B cell (primary cell): Measurements from ENCODE around the gene PALB2. TPM values are rescaled to one million over a fixed set of nuclear protein-coding genes. Genes with fewer than 3 reads are reported as not detected.

Experiments used
- ATAC-seq: fragments of 200-7000 bp; cut with Tn5 transposase; one replicate; pipeline ENCODE4 v1.10.0; 2021; ENCODE audit warnings: low read depth, mild to moderate bottlenecking, moderate number of reproducible peaks, moderate library complexity
- CTCF ChIA-PET: fragments of 350-600 bp; sonication (Branson Sonifier 250); formaldehyde crosslinking; loops from one replicate; lab custom pipeline; 2021; ENCODE audit warnings: antibody characterized with exemption, inconsistent platforms; lab: Charles Lee
- POLR2A ChIA-PET: fragments of 350-600 bp; sonication (Branson Sonifier 250); formaldehyde crosslinking; loops from one replicate; lab custom pipeline; 2021; ENCODE audit warnings: antibody characterized with exemption; lab: Charles Lee
- DNase-seq: peaks from one replicate; pipeline ENCODE4 v3.0.0; 2013
- H2AFZ ChIP-seq: 2 replicates; pipeline ENCODE4 v1.6.1; 2012; ENCODE audit warnings: mild to moderate bottlenecking, low read depth, low read length; ENCODE audit not compliant: insufficient read depth, poor library complexity, severe bottlenecking
- H3K27ac ChIP-seq, 2 donors: 1 replicate in 1 of 2; 2 replicates in 1 of 2; pipeline ENCODE4 v1.5.1; 2012 to 2013; ENCODE audit warnings: low read length in 2 of 2, mild to moderate bottlenecking in 2 of 2, moderate library complexity in 1 of 2
- H3K27me3 ChIP-seq, 4 experiments: fragments of 200-600 bp in 1 of 4; sonication (generic) in 1 of 4; replicated peaks in 1 of 4; 1 replicate in 2 of 4; 2 replicates in 2 of 4; pipeline versions ENCODE4 v1.6.1 to v1.7.0; 2013 to 2016; ENCODE audit warnings: low read length in 3 of 4, mild to moderate bottlenecking in 2 of 4, mixed read lengths in 1 of 4, moderate library complexity in 1 of 4; ENCODE audit not compliant: insufficient read depth in 4 of 4, control insufficient read depth in 3 of 4; ENCODE audit errors: control extremely low read depth in 1 of 4
- H3K36me3 ChIP-seq, 2 experiments: replicated peaks in 1 of 2; 1 replicate in 1 of 2; 2 replicates in 1 of 2; pipeline versions ENCODE4 v1.6.1 to v1.7.1; 2013; ENCODE audit warnings: low read length in 1 of 2; ENCODE audit not compliant: insufficient read depth in 2 of 2, control insufficient read depth in 1 of 2; ENCODE audit errors: control extremely low read depth in 1 of 2, extremely low read depth in 1 of 2
- H3K4me1 ChIP-seq, 2 donors: fragments of 200-600 bp in 1 of 2; sonication (generic) in 1 of 2; 1 replicate in 1 of 2; 2 replicates in 1 of 2; pipeline versions ENCODE4 v1.5.1 to v1.6.1; 2013 to 2017; ENCODE audit warnings: low read length in 2 of 2; ENCODE audit not compliant: control insufficient read depth in 2 of 2, insufficient read depth in 2 of 2
- H3K4me2 ChIP-seq: replicated peaks from 2 replicates; pipeline ENCODE3; 2012; ENCODE audit warnings: mild to moderate bottlenecking, low read depth, low read length; ENCODE audit not compliant: poor library complexity, severe bottlenecking
- H3K4me3 ChIP-seq, 5 experiments: fragments of 200-600 bp in 1 of 5; sonication (generic) in 1 of 5; 1 replicate in 3 of 5; 2 replicates in 2 of 5; pipeline versions ENCODE4 v1.5.1 to v1.7.0; 2011 to 2016; ENCODE audit warnings: low read length in 4 of 5, mild to moderate bottlenecking in 4 of 5, low read depth in 2 of 5, control low read depth in 1 of 5, moderate library complexity in 1 of 5; ENCODE audit not compliant: insufficient read depth in 1 of 5; ENCODE audit errors: control extremely low read depth in 1 of 5, extremely low read depth in 1 of 5
- H3K79me2 ChIP-seq: fragments of 200-600 bp; sonication (generic); one replicate; pipeline ENCODE4 v1.6.0; 2016; ENCODE audit warnings: low read length; ENCODE audit not compliant: control insufficient read depth, insufficient read depth
- H3K9ac ChIP-seq: fragments of 200-600 bp; sonication (generic); 2 replicates; pipeline ENCODE4 v1.6.1; 2017; ENCODE audit warnings: mild to moderate bottlenecking, low read length, moderate library complexity
- H3K9me3 ChIP-seq, 3 donors: one replicate each; pipeline versions ENCODE4 v1.6.1 to v1.7.1; 2013; ENCODE audit warnings: low read length in 2 of 3; ENCODE audit not compliant: control insufficient read depth in 2 of 3, insufficient read depth in 1 of 3; ENCODE audit errors: control extremely low read depth in 1 of 3
- H4K20me1 ChIP-seq: 2 replicates; pipeline ENCODE4 v1.6.0; 2012; ENCODE audit warnings: mild to moderate bottlenecking, low read length; ENCODE audit not compliant: insufficient read depth, control insufficient read depth, poor library complexity, severe bottlenecking
- H3K27ac Mint-ChIP-seq: one replicate; pipeline ENCODE4 v1.8.0; 2021; ENCODE audit warnings: mixed read lengths
- H3K27me3 Mint-ChIP-seq: one replicate; pipeline ENCODE4 v1.8.0; 2021; ENCODE audit warnings: mixed read lengths
- H3K4me1 Mint-ChIP-seq: one replicate; pipeline ENCODE4 v1.8.0; 2021; ENCODE audit warnings: mixed read lengths
- H3K4me3 Mint-ChIP-seq: one replicate; pipeline ENCODE4 v1.8.0; 2021; ENCODE audit warnings: mixed read lengths
- H3K9me3 Mint-ChIP-seq: one replicate; pipeline ENCODE4 v1.8.0; 2022; ENCODE audit warnings: mixed read lengths; ENCODE audit not compliant: insufficient read depth
- CTCF ChIP-seq: fragments of 200-600 bp; IDR thresholded peaks from one replicate; pipeline ENCODE4 v1.8.0; 2022; ENCODE audit warnings: antibody characterized with exemption, mild to moderate bottlenecking
- EZH2 ChIP-seq: IDR thresholded peaks from 2 replicates; pipeline ENCODE4 v1.6.1; 2012; ENCODE audit warnings: borderline replicate concordance, low read depth, mild to moderate bottlenecking, moderate library complexity, low read length; ENCODE audit not compliant: insufficient read depth, poor library complexity, severe bottlenecking
- WGBS: methylation state at CpG from one replicate; pipeline ENCODE4 v1.1.5; 2013; ENCODE audit warnings: missing lambda C conversion rate; ENCODE audit not compliant: insufficient coverage; 5-methylcytosine and 5-hydroxymethylcytosine counted together
- intact Hi-C: fragments of 100-400 bp; cut with micrococcal nuclease; formaldehyde crosslinking; loops from one replicate; pipeline ENCODE4 v1.10.0; 2022
- polyA plus RNA-seq: library from polyadenylated mRNA; depleted of rRNA; stranded (reverse); fragments of >200 nt; gene quantifications from 2 replicates; pipeline ENCODE4 v1.2.3, GENCODE V29; 2012
- total RNA-seq, 2 donors: library from RNA; stranded (reverse); fragments of 120-200 nt in 1 of 2; gene quantifications; 1 replicate in 1 of 2; 2 replicates in 1 of 2; pipeline versions ENCODE4 v1.2.3 to v1.2.4, GENCODE V29; 2013 to 2022

PALB2 gene
- total and polyA plus RNA-seq, 2 donors (not counting 1 experiment from before 2014, with no cell fraction given): 3.6 to 16.3 TPM

- Histone ChIP-seq H3K4me1 (no peaks in the 10 kb centered on the region), H3K79me2 (no peaks in the 10 kb centered on the region), H3K27ac (no peak overlapping the region), H3K4me3 (no peak overlapping the region), H3K9ac (no peak overlapping the region), H2AFZ (no peak overlapping the region), H3K36me3 (peaks cover 2 to 27% of the 10 kb centered on the region in 2 experiments), H4K20me1 (no peaks in the 10 kb centered on the region), H3K27me3 (no peaks in the 10 kb centered on the region), H3K9me3 (no peaks in the 10 kb centered on the region), H3K4me2 (no peak overlapping the region)
- WGBS: no CpG with 5 or more reads among the region's 4 CpGs
- H3K4me1 Mint-ChIP-seq: no peaks in the 10 kb centered on the region
- no peak overlapping the region for H3K4me3 Mint-ChIP-seq
- DNase-seq: no peak
- TF ChIP-seq CTCF (no peak), EZH2 (no peak)
- intact Hi-C loops: no loop called here
- no peak overlapping the region for H3K27ac Mint-ChIP-seq
- POLR2A ChIA-PET: no interaction called here
- no peak for ATAC-seq
- H3K9me3 Mint-ChIP-seq: no peaks in the 10 kb centered on the region
- H3K27me3 Mint-ChIP-seq: no peaks in the 10 kb centered on the region
- CTCF ChIA-PET: no interaction called here
Observed at GRCh38 chr16:23608194-23608593, 32.9 kb downstream of the PALB2 start.

GRCh38 chr16:23607726-23608125 is 33.4 kb downstream of the PALB2 start:
- POLR2A ChIA-PET: no interaction called here
- Histone ChIP-seq H3K27ac (no peak overlapping the region), H2AFZ (no peak overlapping the region), H3K4me1 (no peaks in the 10 kb centered on the region), H3K4me3 (no peak overlapping the region), H4K20me1 (no peaks in the 10 kb centered on the region), H3K36me3 (peaks cover 2 to 28% of the 10 kb centered on the region in 2 experiments), H3K27me3 (no peaks in the 10 kb centered on the region), H3K4me2 (no peak overlapping the region), H3K9ac (no peak overlapping the region), H3K79me2 (no peaks in the 10 kb centered on the region), H3K9me3 (no peaks in the 10 kb centered on the region)
- TF ChIP-seq CTCF (no peak), EZH2 (no peak)
- no peak overlapping the region for H3K4me3 Mint-ChIP-seq
- H3K27me3 Mint-ChIP-seq: no peaks in the 10 kb centered on the region
- DNase-seq (no peak), ATAC-seq (no peak)
- H3K27ac Mint-ChIP-seq: no peak overlapping the region
- CTCF ChIA-PET: no interaction called here
- H3K9me3 Mint-ChIP-seq: no peaks in the 10 kb centered on the region
- no peaks in the 10 kb centered on the region for H3K4me1 Mint-ChIP-seq
- intact Hi-C loops: no loop called here
- WGBS: 90% methylated on average over 2 of the region's 6 CpGs
